SK-N-DZ (cell line): ENCODE data around the gene ARID1B.
A peak's percentile ranks its signal among the peaks of the same experiment; 100 is the strongest.

Source experiments
- DNase-seq: peaks from one replicate; pipeline ENCODE4 v3.0.0-alpha.2; 2015; ENCODE audit warnings: low spot score

Gene ARID1B

GRCh38 chr6:156790711-156791319, 13.6 kb downstream of the ARID1B start:
- no peak for DNase-seq

- peak; percentile 86 for DNase-seq
These were observed 14.2 kb downstream of the ARID1B start for GRCh38 chr6:156791320-156791850.

- DNase-seq = no peak
These were observed 16.0 kb downstream of the ARID1B start for GRCh38 chr6:156793200-156793599.

- DNase-seq = no peak
These were observed 17.6 kb downstream of the ARID1B start for GRCh38 chr6:156794546-156795354.

- no peak for DNase-seq
These were observed 18.6 kb downstream of the ARID1B start for GRCh38 chr6:156795825-156796224.

GRCh38 chr6:156796627-156797026, 19.4 kb downstream of the ARID1B start:
- no peak for DNase-seq

- no peak for DNase-seq
These were observed 20.9 kb downstream of the ARID1B start for GRCh38 chr6:156797901-156798735.

- DNase-seq = no peak
These were observed 24.5 kb downstream of the ARID1B start for GRCh38 chr6:156801712-156802111.

GRCh38 chr6:156803353-156803752, 26.2 kb downstream of the ARID1B start:
- DNase-seq = no peak

GRCh38 chr6:156804402-156804801, 27.2 kb downstream of the ARID1B start:
- DNase-seq = no peak

GRCh38 chr6:156806155-156806554, 29.0 kb downstream of the ARID1B start:
- no peak for DNase-seq

- DNase-seq = no peak
These were observed 29.9 kb downstream of the ARID1B start for GRCh38 chr6:156807028-156807427.

GRCh38 chr6:156807795-156808194, 30.6 kb downstream of the ARID1B start:
- no peak for DNase-seq

- peak; percentile 20 for DNase-seq
These were observed 31.1 kb downstream of the ARID1B start for GRCh38 chr6:156808287-156808686.

GRCh38 chr6:156809034-156809433, 31.9 kb downstream of the ARID1B start:
- peak; percentile 30 for DNase-seq

GRCh38 chr6:156809446-156810178, 32.4 kb downstream of the ARID1B start:
- no peak for DNase-seq

GRCh38 chr6:156814036-156814581, 36.9 kb downstream of the ARID1B start:
- no peak for DNase-seq

- no peak for DNase-seq
These were observed 39.3 kb downstream of the ARID1B start for GRCh38 chr6:156816505-156816904.

GRCh38 chr6:156820089-156820798, 43.1 kb downstream of the ARID1B start:
- peak; percentile 22 for DNase-seq

- DNase-seq = no peak
These were observed 44.5 kb downstream of the ARID1B start for GRCh38 chr6:156821707-156822106.
